Activated gamma-delta T cell (primary cell): ENCODE results near the gene SLC25A6.
"Not testable (repeated sequence)": the region's sequence is repeated elsewhere in the genome, so short reads cannot be mapped to it uniquely, and the experiment has no call there.

ENCODE experiments used
- DNase-seq: peaks from one replicate; lab custom pipeline; 2025; lab: John Stamatoyannopoulos, UW

SLC25A6 gene

GRCh38 chrX:1389993-1390285 lies 2.0 kb downstream of the SLC25A6 start:
- DNase-seq, result no peak

DNA sequence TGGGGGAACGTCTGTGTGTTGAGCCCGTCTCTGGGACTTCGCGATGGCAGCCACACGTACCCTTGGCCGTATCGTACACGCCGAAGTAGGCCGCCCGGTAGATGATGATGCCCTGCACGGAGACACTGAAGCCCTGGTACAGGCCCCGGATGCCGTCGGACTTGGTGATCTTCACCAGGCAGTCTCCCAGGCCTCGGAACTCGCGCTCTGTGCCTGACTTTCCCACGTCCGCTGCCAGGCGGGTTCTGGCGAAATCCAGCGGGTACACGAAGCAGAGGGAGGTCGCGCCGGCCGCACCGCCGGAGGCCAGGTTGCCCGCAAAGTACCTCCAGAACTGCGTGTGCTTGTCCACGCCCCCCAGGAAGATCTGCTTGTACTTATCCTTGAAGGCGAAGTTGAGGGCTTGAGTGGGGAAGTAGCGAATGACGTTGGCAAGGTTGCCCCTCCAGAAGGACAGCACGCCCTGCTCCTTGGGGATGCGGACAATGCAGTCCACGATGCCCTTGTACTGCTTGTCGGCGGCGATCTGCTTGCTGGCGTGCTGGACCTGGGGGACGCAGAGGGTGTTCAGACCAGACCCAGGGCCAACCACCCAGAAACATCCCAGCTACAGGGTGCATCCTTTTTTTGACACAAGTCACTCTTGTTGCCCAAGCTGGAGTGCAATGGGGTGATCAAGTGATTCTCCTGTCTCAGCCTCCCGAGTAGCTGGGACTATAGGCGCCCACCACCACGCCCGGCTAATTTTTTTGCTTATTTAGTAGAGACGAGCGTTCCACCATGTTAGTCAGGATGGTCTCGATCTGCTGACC lies 2.5 kb downstream of the SLC25A6 start:
- no peak for DNase-seq

- no peak for DNase-seq
These were observed 3.3 kb downstream of the SLC25A6 start for GRCh38 chrX:1388651-1389050.

GRCh38 chrX:1387141-1387776 lies 4.7 kb downstream of the SLC25A6 start:
- no peak for DNase-seq

DNA sequence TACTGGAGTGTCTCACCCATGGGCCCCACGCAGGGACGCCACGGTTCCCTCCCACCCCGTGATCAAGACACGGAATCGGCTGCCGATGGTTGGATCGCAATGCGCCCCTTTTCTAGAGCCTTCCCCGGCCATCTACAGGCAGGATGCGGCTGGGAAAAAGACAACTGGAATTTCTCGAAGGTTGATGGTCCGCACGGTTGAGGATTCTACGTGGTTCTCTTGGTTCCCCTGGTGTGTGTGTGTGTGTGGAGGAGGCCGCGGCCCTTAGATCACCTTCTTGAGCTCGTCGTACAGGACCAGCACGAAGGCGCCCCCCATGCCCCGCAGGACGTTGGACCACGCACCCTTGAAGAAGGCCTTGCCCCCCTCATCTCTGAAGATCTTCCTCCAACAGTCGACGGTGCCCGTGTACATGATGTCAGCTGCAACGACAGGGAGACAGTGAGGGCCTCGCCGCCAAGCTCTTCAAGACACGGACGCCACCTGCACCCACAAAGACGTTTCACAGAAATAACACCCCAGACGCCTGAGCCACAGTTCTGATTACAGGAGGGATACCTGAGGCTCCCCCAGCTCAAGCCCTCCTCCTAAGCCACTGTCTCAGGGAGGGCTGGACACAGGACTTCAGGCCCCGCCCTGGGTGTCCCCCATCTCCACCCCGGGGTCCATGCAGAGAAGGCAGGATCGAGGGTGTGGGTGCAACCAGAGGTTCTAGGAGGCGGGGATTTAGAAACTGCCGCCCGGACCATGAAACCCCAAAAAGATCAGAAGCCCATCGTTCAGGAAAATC lies 5.4 kb downstream of the SLC25A6 start:
- DNase-seq, result no peak

DNA sequence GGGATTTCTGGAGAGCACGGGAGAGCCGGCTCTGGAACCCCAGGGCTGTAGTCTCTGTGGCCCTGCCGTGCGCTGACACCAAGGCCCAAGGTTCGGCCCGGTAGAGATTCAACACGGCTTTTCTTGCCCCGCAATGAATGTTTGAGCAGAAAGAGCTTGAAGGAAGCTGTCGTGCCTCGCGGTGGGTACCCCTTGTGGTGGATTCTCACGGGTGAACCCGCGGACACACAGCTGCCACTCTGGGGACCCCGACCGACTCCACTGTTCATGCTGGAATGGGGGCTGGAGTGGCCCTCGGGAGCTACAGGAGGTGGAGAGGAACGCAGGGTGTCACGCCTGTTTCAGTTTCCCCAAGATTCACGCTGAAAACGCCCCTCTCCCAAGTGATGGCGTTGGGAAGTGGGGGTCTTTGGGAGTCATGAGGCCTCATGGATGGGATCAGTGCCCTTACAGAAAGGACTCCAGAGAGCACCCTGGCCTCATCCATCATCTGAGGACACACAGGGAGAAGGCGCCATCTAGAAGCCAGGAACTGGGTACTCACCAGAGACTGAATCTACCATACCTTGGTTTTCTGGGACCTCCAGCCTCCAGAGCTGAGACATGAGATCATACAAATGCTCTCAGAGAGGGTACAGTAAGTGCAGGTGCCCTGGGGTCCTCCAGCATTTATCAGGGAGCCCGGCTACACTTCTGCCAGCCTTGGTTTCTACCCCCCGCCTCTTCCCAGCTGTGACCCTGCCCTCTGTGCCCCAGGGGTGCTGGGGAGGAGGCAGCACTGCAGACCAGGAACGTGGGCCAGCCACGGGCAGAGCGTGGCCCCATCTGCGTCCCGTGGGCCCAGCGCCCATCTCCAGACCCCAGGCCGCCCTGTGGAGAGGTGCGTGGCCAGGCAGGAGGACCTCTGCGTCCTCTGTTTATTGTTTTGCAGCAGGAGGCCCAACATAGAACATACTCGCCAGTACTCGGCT lies 6.4 kb downstream of the SLC25A6 start:
- DNase-seq, result no peak

- no peak for DNase-seq
These were observed 7.2 kb downstream of the SLC25A6 start for GRCh38 chrX:1384658-1385252.

DNA sequence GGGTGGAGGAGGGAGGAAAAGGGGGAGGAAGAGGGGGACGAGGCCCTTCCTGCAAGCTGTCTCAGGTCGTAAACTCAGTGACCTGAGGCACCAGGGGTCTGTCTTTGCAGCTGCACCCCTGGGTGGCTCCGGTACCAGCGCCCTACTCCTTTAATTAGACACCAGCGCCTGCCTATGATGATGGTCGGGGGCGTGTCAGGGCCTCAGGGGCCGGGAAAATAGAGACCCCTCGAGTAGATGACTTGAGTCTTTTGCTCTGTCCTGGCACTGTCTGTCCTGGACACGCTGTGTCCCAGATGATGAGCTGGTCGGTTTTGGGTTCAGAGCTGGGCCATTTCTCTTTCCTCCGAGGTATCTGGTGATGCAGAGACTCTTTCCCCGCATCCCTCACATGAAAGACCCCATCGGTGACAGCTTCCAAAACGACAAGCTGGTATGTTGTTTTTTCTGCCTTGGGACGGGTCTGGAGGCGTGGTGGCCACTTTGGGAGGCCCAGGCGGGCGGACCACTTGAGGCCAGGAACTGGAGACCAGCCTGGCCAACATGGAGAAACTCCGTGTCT lies 11.2 kb downstream of the SLC25A6 start:
- DNase-seq, result no peak

- DNase-seq, result no peak
These were observed 13.6 kb downstream of the SLC25A6 start for GRCh38 chrX:1378306-1378759.

DNA sequence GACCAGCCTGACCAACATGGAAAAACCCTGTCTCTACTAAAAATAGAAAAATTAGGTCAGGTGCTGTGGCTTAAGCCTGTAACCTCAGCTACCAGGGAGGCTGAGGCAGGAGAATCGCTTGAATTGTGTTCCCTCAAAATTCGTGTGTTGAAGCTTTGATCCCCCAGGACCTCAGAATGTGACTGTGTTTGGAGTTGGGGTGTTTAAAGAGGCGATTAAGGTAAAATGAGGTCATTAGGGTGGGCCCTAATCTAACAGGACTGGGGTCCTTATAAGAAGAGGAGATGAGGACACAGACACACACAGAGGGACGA lies 23.6 kb downstream of the SLC25A6 start:
- DNase-seq, result no peak

DNA sequence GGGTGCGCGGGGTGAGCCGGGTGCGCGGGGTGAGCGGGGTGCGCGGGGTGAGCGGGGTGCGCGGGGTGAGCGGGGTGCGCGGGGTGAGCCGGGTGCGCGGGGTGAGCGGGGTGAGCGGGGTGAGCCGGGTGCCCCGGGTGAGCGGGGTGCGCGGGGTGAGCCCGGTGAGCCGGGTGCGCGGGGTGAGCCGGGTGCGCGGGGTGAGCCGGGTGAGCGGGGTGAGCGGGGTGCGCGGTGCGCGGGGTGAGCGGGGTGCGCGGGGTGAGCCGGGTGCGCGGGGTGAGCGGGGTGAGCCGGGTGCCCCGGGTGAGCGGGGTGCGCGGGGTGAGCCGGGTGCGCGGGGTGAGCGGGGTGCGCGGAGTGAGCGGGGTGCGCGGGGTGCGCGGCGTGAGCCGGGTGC lies 25.6 kb downstream of the SLC25A6 start:
- DNase-seq, result not testable (repeated sequence)

GRCh38 chrX:1361910-1362309 lies 30.0 kb downstream of the SLC25A6 start:
- no peak for DNase-seq

DNA sequence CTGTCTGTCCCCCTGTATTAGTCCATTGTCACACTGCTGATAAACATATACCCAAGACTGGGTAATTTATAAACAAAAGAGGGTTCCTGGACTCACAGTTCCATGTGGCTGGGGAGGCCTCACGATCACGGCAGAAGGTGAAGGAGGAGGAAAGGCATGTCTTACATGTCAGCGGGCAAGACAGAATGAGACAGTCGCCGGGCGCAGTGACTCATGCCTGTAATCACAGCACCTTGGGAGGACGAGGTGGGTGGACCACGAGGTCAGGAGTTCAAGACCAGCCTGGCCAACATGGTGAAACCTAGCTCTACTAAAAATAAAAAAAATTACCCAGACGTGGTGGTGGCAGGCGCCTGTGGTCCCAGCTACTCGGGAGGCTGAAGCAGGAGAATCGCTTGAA lies 30.6 kb downstream of the SLC25A6 start:
- DNase-seq, result no peak

DNA sequence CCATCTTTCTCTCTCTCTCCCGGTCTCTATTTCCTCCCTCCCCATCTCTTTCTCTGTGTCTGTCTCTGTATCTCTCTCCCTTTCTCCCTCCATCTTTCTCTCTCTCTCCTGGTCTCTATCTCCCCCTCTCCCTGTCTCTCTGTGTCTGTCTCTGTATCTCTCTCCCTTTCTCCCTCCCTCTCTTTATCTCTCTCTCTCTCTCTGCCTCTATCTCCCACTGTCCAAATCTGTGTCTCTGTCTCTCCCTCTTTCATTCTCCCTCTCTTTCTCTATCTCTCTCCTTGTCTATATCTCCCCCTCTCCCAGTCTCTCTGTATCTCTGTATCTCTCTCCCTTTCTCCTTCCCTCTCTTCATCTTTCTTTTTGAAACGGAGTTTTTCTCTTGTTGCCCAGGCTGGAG lies 31.7 kb downstream of the SLC25A6 start:
- DNase-seq, result no peak

DNA sequence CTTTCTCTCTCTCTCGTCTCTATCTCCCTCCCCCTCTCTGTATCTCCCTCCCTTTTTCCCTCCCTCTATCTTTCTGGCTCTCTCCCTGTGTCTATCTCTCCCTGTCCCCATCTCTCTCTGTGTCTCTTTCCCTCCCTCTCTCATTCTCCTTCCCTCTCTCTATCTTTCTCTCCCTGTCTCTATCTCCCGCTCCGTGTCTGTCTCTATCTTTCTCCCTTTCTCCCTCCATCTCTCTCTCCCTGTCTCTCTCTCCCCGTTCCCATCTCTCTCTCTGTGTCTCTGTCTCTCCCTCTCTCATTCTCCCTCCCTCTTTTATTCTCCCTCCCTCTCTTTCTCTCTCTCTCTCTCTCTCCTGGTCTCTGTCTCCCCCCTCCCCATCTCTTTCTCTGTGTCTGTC lies 32.4 kb downstream of the SLC25A6 start:
- no peak for DNase-seq

- DNase-seq, result no peak
These were observed 33.0 kb downstream of the SLC25A6 start for GRCh38 chrX:1358793-1359476.

GRCh38 chrX:1357993-1358392 lies 33.9 kb downstream of the SLC25A6 start:
- no peak for DNase-seq

GRCh38 chrX:1355131-1356046 lies 36.5 kb downstream of the SLC25A6 start:
- DNase-seq, result no peak
